Stimulated activated naive CD4-positive, alpha-beta T cell (primary cell): ENCODE data around the gene AURKA.
A peak's percentile ranks its signal among the peaks of the same experiment; 100 is the strongest.
"Not testable (repeated sequence)": the region's sequence is repeated elsewhere in the genome, so short reads cannot be mapped to it uniquely, and the experiment has no call there.

Experiments
- DNase-seq, 6 experiments: peaks; one replicate each; lab custom pipeline; 2025; lab: John Stamatoyannopoulos, UW

Gene AURKA

DNA sequence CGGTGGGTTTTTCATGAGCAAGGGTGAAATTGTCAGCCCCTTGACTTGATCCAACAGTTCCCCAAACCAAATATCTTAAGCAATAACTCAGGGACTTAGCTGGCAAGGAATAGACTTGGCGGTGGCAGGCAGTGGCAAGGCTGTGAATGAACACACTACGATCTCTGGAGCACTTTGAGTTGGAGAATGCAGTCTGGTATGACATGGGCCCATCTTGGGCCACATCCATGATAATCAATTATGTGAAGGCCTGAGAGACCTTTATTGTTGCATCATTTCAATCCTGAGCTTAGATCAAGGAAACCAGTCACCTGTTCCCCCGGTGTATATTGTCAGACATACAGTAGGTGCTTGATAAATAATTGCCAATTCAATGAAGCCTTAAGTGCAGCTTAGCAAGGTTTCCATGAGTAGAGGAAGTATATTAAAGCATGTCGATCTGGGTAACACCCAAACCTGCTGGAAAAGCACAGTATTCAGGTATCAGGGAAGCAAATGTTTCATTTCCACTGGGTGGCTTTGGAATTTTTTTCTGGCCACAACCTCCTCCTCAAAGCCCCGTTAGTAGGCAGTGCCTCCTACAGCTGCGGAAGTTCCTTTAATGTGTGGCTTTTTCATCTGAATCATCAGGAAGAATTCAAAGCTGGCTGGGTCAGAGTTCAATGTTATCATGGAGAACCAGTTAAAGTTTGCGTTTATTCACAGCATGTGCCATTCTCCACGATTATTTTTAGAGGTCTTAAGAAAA lies 30.2 kb upstream of the AURKA start:
- no peak for DNase-seq

DNA sequence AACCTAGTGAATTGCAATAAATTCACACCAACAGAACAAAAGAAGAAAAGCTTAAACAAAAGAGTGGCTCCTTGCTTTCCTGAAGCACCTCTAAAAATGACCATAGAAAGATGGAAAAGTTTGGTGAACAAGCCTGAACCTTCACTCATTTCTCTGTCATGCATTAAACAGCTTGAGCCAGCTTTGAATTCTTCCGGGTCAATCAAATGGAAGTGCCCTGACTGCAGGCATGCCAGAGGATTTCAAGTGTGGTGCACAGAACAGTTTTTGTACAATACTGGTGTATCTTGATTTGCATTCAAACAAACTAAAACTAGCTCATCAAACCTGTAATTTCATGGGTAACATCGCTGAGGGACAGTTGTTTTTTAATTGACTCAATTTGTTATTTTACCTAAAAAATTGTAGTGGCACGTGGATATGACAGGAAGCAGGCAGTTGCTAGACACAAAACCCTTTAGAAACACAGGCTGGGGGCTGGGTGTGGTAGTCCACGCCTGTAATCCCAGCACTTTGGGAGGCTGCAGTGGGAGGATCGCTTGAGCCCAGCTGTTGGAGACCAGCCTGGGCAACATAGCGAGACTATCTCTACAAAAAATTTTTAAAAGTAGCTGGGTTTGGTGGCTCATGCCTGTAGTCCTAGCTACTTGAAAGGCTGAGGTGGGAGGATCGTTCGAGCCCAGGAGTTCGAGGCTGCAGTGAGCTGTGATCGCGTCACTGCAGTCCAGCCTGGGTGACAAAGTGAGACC lies 29.1 kb upstream of the AURKA start:
- peak in 2 of 6 experiments; percentile 5 to 22 for DNase-seq

DNA sequence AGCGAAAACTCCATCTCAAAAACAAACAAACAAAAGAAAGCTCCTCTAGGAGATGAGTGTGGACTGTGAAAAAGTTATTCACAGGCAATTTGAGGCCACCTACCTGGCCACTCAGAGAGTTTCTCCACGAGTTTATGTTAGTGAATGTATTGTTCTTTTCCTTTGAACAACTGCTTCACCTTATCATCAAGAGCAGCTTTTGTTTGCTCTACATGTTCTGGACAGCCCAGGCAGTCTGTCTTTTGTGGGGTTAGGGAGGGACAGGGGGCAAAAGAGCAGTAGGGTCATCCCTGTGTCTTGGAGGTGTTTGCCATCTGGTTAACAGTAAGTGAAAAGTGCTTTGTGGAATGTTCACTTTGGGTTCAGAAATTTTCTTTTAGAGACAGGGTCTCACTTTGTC lies 28.0 kb upstream of the AURKA start:
- no peak for DNase-seq

DNA sequence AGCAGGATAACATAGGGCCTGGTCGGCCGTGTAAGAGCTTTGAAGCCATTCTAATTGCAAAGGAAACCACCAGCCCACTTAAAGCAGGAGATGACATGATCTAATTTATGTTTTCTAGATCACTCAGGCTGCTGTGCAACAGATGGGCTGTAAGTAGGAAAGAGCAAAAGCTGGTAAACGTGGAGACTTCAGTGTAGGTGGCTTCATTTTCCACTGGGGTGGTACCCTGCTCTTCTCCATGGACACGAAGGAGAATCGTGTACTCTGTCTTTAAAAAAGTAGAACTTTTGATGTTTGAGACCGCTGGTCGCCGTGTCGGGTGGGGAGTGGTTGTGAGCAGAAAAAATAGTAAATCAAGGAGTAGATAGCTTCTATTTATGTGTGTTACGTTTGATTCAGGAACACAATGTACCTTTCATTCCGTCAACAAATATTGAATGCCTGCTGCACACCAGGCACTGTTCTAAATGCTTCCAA lies 26.4 kb upstream of the AURKA start:
- peak in 5 of 6 experiments; percentile 8 to 68 (median 47) for DNase-seq

GRCh38 chr20:56417911-56418310 lies 25.9 kb upstream of the AURKA start:
- no peak for DNase-seq

GRCh38 chr20:56417402-56417801 lies 25.4 kb upstream of the AURKA start:
- DNase-seq, result no peak

- DNase-seq, result peak in 5 of 6 experiments; percentile 24 to 60 (median 40)
These were observed 23.1 kb upstream of the AURKA start for GRCh38 chr20:56414842-56415765.

- peak in 1 of 6 experiments; percentile 11 for DNase-seq
These were observed 20.9 kb upstream of the AURKA start for GRCh38 chr20:56412949-56413348.

GRCh38 chr20:56412473-56412790 lies 20.4 kb upstream of the AURKA start:
- DNase-seq, result no peak

GRCh38 chr20:56411759-56412472 lies 19.9 kb upstream of the AURKA start, which contains the start of gene CASS4:
TSS of gene CASS4 (plus strand) at chr20:56412260. CDS start at chr20:56412459, 199 bp downstream.
- DNase-seq, result peak in 5 of 6 experiments; percentile 20 to 81 (median 72)

DNA sequence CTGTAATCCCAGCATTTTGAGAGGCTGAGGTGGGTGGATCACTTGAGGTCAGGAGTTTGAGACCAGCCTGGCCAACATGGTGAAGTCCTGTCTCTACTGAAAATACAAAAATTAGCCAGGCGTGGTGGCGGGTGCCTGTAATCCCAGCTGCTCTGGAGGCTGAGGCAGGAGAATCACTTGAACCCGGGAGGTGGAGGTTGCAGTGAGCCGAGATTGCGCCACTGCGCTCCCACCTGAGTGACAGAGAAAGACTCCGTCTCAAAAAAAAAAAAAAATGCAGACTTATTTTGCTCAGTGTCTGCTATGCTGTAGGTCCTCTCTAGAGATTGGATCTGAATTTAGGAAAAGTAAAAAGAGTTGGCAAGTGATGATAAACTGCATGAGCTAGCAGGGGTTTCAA lies 19.3 kb upstream of the AURKA start:
- DNase-seq, result not testable (repeated sequence)

DNA sequence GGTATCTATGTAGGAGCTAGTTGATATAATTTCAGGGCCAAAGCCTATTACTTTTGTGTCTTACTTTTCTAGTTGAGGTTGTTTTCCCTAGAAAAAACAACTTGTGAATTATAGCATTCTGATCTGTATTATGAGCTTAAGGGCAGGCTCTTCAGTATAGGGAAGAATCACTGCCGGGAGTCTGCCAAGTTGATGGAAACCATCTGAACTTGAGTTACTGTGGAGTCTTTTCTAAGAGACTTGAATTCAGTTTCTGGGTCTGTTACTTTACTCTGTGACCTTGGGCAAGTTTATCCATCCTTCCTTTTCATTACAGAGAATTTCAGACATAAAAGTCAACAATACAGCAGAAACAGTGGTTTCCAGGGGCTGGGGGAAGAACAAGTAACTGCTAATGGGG lies 17.9 kb upstream of the AURKA start:
- DNase-seq, result no peak

- DNase-seq, result no peak
These were observed 17.5 kb upstream of the AURKA start for GRCh38 chr20:56409521-56409920.

GRCh38 chr20:56406910-56407309 lies 14.9 kb upstream of the AURKA start:
- no peak for DNase-seq

DNA sequence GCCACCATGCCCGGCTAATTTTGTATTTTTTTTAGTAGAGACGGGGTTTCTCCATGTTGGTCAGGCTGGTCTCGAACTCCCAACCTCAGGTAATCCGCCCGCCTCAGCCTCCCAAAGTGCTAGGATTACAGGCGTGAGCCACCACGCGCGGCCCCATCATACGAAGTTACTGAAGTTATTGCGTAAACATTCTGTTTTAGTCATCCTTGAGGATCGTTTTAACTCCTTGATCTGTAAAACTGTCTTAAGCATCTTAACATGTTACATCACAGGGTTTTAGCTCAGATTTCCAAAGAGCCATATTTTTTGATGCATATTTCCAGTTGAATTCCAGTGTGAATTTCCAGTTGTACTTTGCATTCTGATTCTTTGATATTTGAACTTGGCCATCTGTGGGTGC lies 13.3 kb upstream of the AURKA start:
- not testable (repeated sequence) for DNase-seq

DNA sequence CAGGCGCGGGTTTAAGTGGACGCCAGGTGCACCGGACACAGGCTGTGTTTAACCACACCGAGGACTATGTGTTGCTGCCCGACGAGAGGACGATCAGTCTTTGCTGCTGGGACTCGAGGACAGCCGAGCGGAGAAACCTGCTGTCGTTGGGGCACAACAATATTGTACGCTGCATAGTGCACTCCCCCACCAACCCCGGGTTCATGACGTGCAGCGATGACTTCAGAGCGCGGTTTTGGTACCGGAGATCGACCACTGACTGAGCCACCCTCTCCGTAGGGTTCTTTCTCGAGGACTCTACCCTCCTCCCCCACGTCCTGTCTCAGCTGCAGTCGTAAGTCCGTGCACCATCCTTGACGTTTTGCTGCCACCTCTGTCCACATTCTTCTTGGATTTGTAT lies 11.4 kb upstream of the AURKA start:
- peak in 1 of 6 experiments; percentile 69 for DNase-seq

- DNase-seq, result peak; percentile 12 to 79 (median 53)
These were observed 8.1 kb upstream of the AURKA start for GRCh38 chr20:56400001-56400640.

DNA sequence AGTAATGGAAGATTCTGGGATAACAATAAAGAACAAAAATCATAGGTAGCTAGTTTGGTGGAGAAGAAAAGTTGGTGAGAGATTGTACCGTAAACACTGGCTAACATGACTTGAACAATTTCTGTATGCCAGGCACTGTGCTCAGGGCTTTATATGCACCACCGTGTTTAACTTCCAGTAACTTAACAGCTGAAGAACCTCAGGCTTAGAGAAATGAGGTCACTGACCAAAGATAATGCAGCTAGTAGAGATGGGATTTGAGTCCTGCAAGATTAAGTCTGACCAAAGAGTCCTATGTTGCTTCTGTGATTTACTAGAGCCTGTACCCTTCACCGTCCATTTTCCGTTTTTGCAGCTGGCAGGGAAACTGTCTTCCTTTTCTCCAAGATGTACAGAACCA lies 3.2 kb upstream of the AURKA start:
- DNase-seq, result no peak

GRCh38 chr20:56393653-56394052 lies 1.6 kb upstream of the AURKA start:
- DNase-seq, result no peak

GRCh38 chr20:56392881-56393482 lies 967 bp upstream of the AURKA start:
- peak in 3 of 6 experiments; percentile 26 to 33 (median 27) for DNase-seq
